HG03060 (cell line): ENCODE data around the gene CELF4.

Source experiments
- ATAC-seq: cut with Tn5 transposase; IDR thresholded peaks from one replicate; pipeline ENCODE4 v1.9.1; 2021; ENCODE audit warnings: low read depth, moderate number of reproducible peaks; ENCODE audit not compliant: unreplicated experiment

The CELF4 gene

GRCh38 chr18:37336568-37337285 is 228.9 kb downstream of the CELF4 start:
- no peak for ATAC-seq

DNA sequence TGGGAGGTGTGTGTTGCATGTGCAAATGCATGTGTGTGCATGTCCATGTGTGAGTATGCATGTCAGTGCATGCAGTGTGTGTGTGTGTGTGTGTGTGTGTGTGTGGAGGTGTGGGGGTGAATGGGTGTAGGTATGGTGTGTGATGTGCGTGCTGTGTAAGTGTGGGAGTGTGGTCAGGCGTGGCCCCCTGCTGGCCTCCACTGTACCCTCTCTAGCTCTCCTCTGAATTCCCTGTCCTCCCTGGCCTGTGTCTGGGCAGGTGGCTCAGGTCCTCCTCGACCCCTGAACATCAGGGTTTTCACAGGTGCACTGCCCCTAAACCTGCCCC is 230.2 kb downstream of the CELF4 start:
- no peak for ATAC-seq

- no peak for ATAC-seq
Measured at GRCh38 chr18:37334631-37335408, 230.8 kb downstream of the CELF4 start.

- no peak for ATAC-seq
Measured at GRCh38 chr18:37332628-37333420, 232.8 kb downstream of the CELF4 start.

DNA sequence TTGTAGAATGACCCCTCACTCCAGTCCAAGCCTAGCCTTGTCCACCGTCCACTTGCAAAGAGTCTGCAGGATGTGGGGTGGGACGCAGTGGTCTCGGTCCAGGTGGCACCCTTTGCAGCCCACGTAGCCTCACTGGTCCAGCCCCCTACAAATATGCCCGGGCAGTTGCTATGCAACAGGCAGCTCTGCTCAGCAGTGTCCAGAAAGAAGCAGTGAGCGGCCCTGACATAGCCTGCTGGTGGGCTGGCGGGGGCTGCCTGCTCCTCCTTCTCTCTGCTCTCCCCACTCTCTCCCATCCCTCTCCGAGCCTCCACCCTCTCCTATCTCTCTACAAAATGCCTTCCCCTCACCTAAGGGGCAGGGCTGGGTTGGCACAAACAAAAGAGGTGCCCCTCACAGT is 233.4 kb downstream of the CELF4 start:
- ATAC-seq = no peak

GRCh38 chr18:37330173-37330572 is 235.4 kb downstream of the CELF4 start:
- no peak for ATAC-seq

DNA sequence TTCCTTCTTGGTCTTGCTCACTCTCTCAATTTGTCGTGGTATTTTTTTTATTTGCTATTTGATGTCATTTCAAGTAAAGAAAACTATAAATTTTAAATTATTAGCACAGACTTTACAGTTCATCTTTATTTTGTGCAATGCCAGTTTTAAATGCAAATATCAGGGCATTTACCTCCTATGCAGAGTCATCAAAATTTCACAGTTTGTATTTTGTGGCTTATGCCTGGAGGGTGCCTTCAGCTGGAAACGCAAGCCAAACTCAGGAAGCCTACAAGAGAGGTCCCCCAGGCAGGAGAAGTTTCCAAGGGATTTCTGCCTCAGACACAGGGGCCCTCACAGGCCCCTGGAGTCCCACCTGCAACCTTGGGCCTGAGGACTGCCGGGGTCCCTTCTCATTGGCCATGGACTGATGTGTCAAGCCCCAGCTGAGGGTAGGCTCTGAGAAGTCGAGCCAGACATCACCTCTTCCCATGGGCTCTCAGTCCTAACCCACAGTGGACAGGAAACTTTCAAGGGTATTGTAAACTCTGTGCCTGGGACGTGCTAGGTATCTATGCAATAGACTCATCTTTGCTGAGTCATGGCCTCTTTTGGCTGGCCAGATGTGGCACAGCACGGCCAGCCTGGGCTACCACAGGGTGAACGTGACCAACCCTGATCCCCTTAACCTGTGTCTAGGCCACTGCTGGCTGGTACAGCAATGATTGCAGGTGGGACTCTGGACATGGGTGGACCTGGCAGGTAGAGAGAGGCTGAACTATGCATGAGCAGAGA is 236.5 kb downstream of the CELF4 start:
- no peak for ATAC-seq

GRCh38 chr18:37327063-37327577 is 238.5 kb downstream of the CELF4 start:
- no peak for ATAC-seq

DNA sequence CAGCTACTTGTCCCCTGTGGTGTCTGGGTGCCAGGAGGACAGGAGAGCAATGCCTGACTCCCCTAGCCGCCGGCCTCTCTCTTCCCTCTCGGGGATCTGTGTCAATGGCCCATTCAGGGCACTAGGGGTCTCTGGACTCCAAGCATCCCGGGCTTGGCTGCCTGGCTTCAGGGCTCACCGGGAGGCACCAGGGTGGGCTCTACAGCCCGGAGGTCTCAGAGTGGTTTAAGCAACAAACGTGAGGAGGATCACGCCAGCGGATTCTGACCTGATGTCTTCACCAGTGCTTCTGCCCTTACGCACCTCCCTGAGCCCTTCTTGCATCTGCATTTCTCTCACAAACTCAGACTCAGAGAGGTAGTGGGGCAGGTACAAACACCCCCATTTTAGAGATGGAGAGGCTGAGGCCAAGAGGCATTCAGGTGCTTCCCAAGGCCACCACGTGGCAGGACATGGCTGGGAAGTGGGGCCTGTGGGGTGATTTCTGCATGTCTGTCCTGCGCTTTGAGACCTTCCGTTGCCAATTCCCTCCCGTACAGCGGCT is 243.0 kb downstream of the CELF4 start:
- no peak for ATAC-seq

GRCh38 chr18:37321582-37322491 is 243.8 kb downstream of the CELF4 start:
- ATAC-seq = no peak

- no peak for ATAC-seq
Measured at GRCh38 chr18:37320317-37320716, 245.3 kb downstream of the CELF4 start.

GRCh38 chr18:37318360-37319355 is 246.9 kb downstream of the CELF4 start:
- ATAC-seq = no peak

GRCh38 chr18:37317486-37317885 is 248.1 kb downstream of the CELF4 start:
- no peak for ATAC-seq

DNA sequence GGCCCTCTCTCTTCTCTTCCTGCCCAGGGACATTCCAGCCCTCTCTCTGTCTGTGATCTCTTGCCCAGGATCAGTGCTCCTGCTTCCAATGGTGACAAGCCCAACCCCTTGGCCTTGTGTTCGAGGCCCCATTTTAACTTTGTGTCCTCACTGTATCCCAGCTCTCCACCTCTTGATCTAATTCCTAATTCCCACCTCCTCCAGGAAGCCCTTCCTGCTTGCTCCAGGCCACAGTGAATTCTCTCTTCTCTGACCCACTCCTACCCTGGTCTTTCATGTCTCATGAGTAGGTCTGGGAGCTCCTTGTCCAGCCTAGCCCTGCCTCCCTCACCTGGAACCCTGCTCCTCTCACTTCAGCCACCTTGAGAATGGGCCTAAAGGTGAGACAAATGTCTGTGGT is 249.1 kb downstream of the CELF4 start:
- no peak for ATAC-seq

GRCh38 chr18:37315935-37316334 is 249.7 kb downstream of the CELF4 start:
- ATAC-seq = no peak

GRCh38 chr18:37314534-37314933 is 251.1 kb downstream of the CELF4 start:
- ATAC-seq = no peak

GRCh38 chr18:37313624-37314023 is 252.0 kb downstream of the CELF4 start:
- no peak for ATAC-seq

DNA sequence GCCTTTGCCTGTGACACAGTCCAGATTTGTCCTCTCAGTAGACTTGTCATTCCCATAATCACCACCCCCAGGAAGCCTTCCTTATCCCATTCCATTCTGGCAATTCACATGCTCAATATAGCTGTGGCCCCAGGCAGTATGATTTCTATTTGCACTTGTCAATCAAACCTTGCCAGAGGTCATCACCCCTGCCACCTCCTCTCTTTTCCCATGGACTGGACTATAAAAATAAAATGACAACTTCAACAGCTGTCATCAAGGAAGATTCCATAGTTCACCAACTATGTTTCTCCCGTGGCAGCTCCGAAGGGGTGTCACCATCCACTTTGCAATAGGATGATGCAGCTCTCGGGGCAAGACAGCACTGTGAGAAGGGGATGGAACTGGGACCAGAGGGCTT is 255.7 kb downstream of the CELF4 start:
- ATAC-seq = no peak
